Thoracic aorta (tissue), 2 donors: ENCODE data around the gene BCL11B. TPM values are rescaled to one million over a fixed set of nuclear protein-coding genes. Genes with fewer than 3 reads are reported as not detected.

ENCODE experiments used
- ATAC-seq: fragments of 150-250 bp; one replicate; pipeline ENCODE4 v1.8.0; 2017; ENCODE audit warnings: low read depth; ENCODE audit not compliant: insufficient number of reproducible peaks, low FRiP score
- DNase-seq: peaks from one replicate; pipeline ENCODE4 v3.0.0-alpha.2; 2020; ENCODE audit warnings: low spot score
- H3K27ac ChIP-seq, 2 donors: fragments of 200-600 bp; sonication (generic); 1 replicate in 1 of 2; 2 replicates in 1 of 2; pipeline ENCODE4 v1.5.1; 2016; ENCODE audit warnings: mild to moderate bottlenecking in 2 of 2, moderate library complexity in 2 of 2
- H3K27me3 ChIP-seq: fragments of 200-600 bp; sonication (generic); replicated peaks from 2 replicates; pipeline ENCODE4 v1.6.0; 2016; ENCODE audit warnings: mild to moderate bottlenecking; ENCODE audit not compliant: insufficient read depth
- H3K36me3 ChIP-seq: fragments of 200-600 bp; sonication (generic); one replicate; pipeline ENCODE4 v1.5.1; 2016
- H3K4me1 ChIP-seq, 2 donors: fragments of 200-600 bp; sonication (generic); 1 replicate in 1 of 2; 2 replicates in 1 of 2; pipeline versions ENCODE4 v1.5.1 to v1.6.0; 2016; ENCODE audit warnings: low read depth in 2 of 2, mild to moderate bottlenecking in 1 of 2; ENCODE audit not compliant: control insufficient read depth in 1 of 2
- H3K4me3 ChIP-seq: fragments of 200-600 bp; sonication (generic); 2 replicates; pipeline ENCODE4 v1.5.1; 2016; ENCODE audit warnings: mild to moderate bottlenecking
- H3K9me3 ChIP-seq: fragments of 200-600 bp; sonication (generic); 2 replicates; pipeline ENCODE4 v1.5.1; 2016
- CTCF ChIP-seq: fragments of 200-600 bp; sonication (generic); IDR thresholded peaks from one replicate; pipeline ENCODE4 v1.5.1; 2019; ENCODE audit warnings: antibody characterized with exemption
- total RNA-seq, 2 donors: library from RNA; depleted of rRNA; stranded (reverse); fragments of >200 nt; gene quantifications; one replicate each; pipeline versions ENCODE4 v1.1.0 to v1.2.3, GENCODE V29; 2016

BCL11B gene
- total RNA-seq, 2 donors from 2014 or later = 0.92 to 6.2 TPM

- DNase-seq = no peak
- Histone ChIP-seq H3K27ac (no peak overlapping the region), H3K4me1 (peaks cover 0 to 12% of the 10 kb centered on the region in 2 donors), H3K36me3 (no peaks in the 10 kb centered on the region), H3K27me3 (no peaks in the 10 kb centered on the region), H3K4me3 (no peak overlapping the region), H3K9me3 (no peaks in the 10 kb centered on the region)
- ATAC-seq = no peak
- TF ChIP-seq CTCF = no peak
Measured at GRCh38 chr14:99209409-99209808, 62.6 kb downstream of the BCL11B start.

GRCh38 chr14:99208318-99208717 is 63.7 kb downstream of the BCL11B start:
- ATAC-seq (no peak), DNase-seq (no peak)
- H3K27ac ChIP-seq = no peak overlapping the region
- TF ChIP-seq CTCF = no peak
- H3K27me3 ChIP-seq = no peaks in the 10 kb centered on the region
- H3K36me3 ChIP-seq = no peaks in the 10 kb centered on the region
- no peak overlapping the region for H3K4me3 ChIP-seq
- peaks cover 0 to 3% of the 10 kb centered on the region in 2 donors for H3K4me1 ChIP-seq
- no peaks in the 10 kb centered on the region for H3K9me3 ChIP-seq

- H3K36me3 ChIP-seq = no peaks in the 10 kb centered on the region
- no peaks in the 10 kb centered on the region for H3K9me3 ChIP-seq
- no peaks in the 10 kb centered on the region for H3K27me3 ChIP-seq
- no peak for DNase-seq
- H3K4me3 ChIP-seq = no peak overlapping the region
- H3K4me1 ChIP-seq = no peaks in the 10 kb centered on the region
- TF ChIP-seq CTCF = no peak
- ATAC-seq = no peak
- no peak overlapping the region for H3K27ac ChIP-seq
Measured at GRCh38 chr14:99207456-99207855, 64.5 kb downstream of the BCL11B start.

GRCh38 chr14:99206090-99206489 is 65.9 kb downstream of the BCL11B start:
- Histone ChIP-seq H3K4me3 (no peak overlapping the region), H3K27me3 (no peaks in the 10 kb centered on the region), H3K4me1 (no peaks in the 10 kb centered on the region), H3K36me3 (no peaks in the 10 kb centered on the region), H3K9me3 (no peaks in the 10 kb centered on the region), H3K27ac (no peak overlapping the region)
- no peak for DNase-seq
- no peak for ATAC-seq
- TF ChIP-seq CTCF = no peak

- no peaks in the 10 kb centered on the region for H3K4me1 ChIP-seq
- H3K27ac ChIP-seq = no peak overlapping the region
- ATAC-seq = no peak
- no peak for DNase-seq
- no peak for TF ChIP-seq CTCF
- no peak overlapping the region for H3K4me3 ChIP-seq
- no peaks in the 10 kb centered on the region for H3K27me3 ChIP-seq
- no peaks in the 10 kb centered on the region for H3K9me3 ChIP-seq
- no peaks in the 10 kb centered on the region for H3K36me3 ChIP-seq
Measured at GRCh38 chr14:99205086-99205688, 66.8 kb downstream of the BCL11B start.
